ENCODE data around the gene ADK.
"Not testable (repeated sequence)": the region's sequence is repeated elsewhere in the genome, so short reads cannot be mapped to it uniquely, and the experiment has no call there.

ADK gene

DNA sequence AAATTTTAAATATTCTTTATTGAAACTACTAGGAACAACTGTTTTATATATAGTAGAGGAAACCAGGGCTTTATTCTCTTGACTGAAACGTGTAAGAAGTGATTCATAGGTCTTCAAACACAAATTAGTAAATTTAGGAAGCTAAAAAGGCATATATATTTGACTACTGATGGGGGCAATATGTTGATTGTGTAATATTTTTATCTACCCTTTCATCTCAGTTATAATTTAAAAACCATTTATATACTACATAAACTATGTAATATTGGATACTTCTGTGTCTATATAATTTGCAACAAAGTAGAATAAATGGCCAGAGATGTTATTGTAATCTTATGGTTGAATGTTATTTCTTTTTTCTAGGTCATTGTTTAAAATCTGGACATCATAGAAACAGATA is 406.1 kb downstream of the ADK start:
- in situ Hi-C loops (cut with MboI; ENCODE audit: low sequenced_read_pairs), result no loop called here
- Histone ChIP-seq H3K27me3 (ENCODE audit: low read depth) (no peaks in the 10 kb centered on the region), H3K4me1 (peaks cover 4% of the 10 kb centered on the region; the same call in 1 of the 2 replicates), H3K36me3 (replicated peaks) (no peaks in the 10 kb centered on the region), H3K9me3 (no peaks in the 10 kb centered on the region), H3K4me3 (no peak overlapping the region)
- no peak for DNase-seq (ENCODE audit: low spot score in 2 of 2)

DNA sequence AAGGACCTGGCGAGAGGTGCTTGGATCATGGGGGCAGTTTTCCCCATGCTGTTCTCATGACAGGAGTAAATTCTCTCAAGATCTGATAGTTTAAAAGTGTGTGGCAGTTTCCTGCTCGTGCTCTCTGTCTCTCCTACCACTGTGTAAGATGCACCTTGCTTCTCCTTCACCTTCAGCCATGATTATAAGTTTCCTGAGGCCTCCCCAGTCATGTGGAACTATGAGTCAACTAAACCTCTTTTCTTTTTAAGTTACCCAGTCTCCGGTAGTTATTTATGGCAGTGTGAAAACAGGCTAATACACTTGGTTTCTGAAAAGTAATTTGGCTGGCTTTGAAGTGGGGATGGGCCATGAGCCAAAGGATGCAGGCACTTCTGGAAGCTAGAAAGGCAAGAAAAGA is 407.4 kb downstream of the ADK start:
- Histone ChIP-seq H3K4me1 (peaks cover 4% of the 10 kb centered on the region; the same call in 1 of the 2 replicates), H3K4me3 (no peak overlapping the region), H3K9me3 (no peaks in the 10 kb centered on the region), H3K36me3 (replicated peaks) (no peaks in the 10 kb centered on the region), H3K27me3 (ENCODE audit: low read depth) (no peaks in the 10 kb centered on the region)
- no peak for DNase-seq (ENCODE audit: low spot score in 2 of 2)
- in situ Hi-C loops (cut with MboI; ENCODE audit: low sequenced_read_pairs), result no loop called here

DNA sequence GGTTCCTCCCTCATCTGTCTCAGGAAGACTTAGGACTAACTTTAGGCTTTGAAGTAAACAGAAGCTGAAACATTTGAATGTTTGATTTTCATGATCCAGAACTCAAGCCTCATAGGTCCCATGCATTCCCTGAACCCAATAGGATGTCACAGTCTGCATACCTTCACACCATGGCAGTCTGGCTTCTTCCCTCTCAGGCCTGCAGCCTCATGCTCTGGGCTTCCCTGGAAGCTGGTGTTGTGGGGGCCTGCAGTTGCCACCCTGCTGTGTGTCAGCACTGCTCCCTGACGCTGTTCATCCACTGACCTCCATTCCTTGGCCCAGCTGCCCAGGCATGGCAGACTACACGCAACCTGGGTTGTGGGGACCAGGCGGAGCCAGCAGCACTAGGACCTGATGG is 407.9 kb downstream of the ADK start:
- no peak for DNase-seq (ENCODE audit: low spot score in 2 of 2)
- Histone ChIP-seq H3K4me1 (peaks cover 4% of the 10 kb centered on the region; the same call in 1 of the 2 replicates), H3K27me3 (ENCODE audit: low read depth) (no peaks in the 10 kb centered on the region), H3K9me3 (no peaks in the 10 kb centered on the region), H3K4me3 (no peak overlapping the region), H3K36me3 (replicated peaks) (no peaks in the 10 kb centered on the region)
- in situ Hi-C loops (cut with MboI; ENCODE audit: low sequenced_read_pairs), result no loop called here

DNA sequence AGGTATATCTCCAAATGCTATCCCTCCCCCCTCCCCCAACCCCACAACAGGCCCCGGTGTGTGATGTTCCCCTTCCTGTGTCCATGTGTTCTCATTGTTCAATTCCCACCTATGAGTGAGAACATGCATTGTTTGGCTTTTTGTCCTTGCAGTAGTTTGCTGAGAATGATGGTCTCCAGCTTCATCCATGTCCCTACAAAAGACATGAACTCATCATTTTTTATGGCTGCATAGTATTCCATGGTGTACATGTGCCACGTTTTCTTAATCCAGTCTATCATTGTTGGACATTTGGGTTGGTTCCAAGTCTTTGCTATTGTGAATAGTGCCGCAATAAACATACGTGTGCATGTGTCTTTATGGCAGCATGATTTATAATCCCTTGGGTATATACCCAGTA is 417.9 kb downstream of the ADK start:
- H3K27me3 ChIP-seq (ENCODE audit: low read depth); H3K4me3 ChIP-seq; in situ Hi-C loops (cut with MboI; ENCODE audit: low sequenced_read_pairs); H3K4me1 ChIP-seq; H3K9me3 ChIP-seq; H3K36me3 ChIP-seq (replicated peaks); DNase-seq (ENCODE audit: low spot score in 2 of 2): not testable (repeated sequence)

DNA sequence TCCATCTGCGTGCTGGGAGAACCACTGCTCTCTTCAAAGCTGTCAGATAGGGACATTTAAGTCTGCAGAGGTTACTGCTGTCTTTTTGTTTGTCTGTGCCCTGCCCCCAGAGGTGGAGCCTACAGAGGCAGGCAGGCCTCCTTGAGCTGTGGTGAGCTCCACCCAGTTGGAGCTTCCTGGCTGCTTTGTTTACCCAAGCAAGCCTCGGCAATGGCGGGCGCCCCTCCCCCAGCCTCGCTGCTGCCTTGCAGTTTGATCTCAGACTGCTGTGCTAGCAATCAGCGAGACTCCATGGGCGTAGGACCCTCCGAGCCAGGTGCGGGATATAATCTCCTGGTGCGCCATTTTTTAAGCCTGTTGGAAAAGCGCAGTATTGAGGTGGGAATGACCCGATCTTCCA is 422.5 kb downstream of the ADK start:
- DNase-seq (ENCODE audit: low spot score in 2 of 2), result peak in 1 of 2 experiments; percentile 48
- in situ Hi-C loops (cut with MboI; ENCODE audit: low sequenced_read_pairs); H3K4me3 ChIP-seq; H3K36me3 ChIP-seq (replicated peaks); H3K27me3 ChIP-seq (ENCODE audit: low read depth); H3K9me3 ChIP-seq: not testable (repeated sequence)
- peaks cover 27% of the 10 kb centered on the region for H3K4me1 ChIP-seq

DNA sequence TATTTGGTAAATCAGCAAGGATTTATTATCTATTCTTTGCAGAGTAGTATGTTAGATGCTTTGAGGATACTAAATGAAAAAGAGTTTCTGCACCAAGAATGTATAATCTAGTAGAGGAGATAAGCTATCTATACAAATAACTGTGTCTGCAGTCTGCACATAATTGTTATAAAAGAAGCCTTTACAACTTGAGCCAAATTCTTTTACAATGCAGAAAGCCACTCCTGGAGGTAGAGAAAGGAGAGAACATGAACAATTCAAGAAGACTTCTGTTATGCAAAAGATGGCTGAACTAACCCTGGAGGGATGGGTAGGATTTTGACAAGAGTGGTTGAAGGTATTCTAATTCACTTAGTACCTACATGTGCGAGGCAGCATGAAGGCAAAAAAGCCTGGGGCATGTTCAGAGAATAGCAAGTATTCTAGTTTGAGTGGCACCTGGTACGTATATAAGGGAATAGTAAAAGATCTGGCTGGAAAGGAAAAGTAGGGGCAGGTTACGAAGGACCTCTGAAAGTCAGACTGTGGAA is 424.2 kb downstream of the ADK start:
- in situ Hi-C loops (cut with MboI; ENCODE audit: low sequenced_read_pairs), result no loop called here

DNA sequence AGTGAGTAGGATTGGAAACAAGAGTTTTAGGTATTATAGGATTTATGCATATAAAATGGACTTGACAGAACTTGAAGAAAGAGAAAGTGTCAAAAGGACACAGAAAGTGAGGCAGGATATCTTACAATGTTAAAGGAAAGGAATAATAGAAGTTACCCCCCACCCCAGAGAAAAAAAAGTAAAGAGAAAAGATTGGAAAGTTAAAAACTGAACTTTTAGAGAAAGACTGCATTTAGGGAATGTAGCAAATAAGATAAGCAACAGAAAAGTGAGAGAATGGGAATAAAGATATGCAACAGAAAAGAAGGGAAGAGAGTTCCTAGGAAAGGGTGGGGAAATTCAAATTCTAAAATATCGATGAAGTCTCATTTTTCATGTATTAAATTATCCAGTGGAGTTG is 424.9 kb downstream of the ADK start:
- Histone ChIP-seq H3K4me3 (no peak overlapping the region), H3K27me3 (ENCODE audit: low read depth) (no peaks in the 10 kb centered on the region), H3K4me1 (peaks cover 27% of the 10 kb centered on the region), H3K9me3 (no peaks in the 10 kb centered on the region), H3K36me3 (replicated peaks) (no peaks in the 10 kb centered on the region)
- in situ Hi-C loops (cut with MboI; ENCODE audit: low sequenced_read_pairs), result no loop called here
- no peak for DNase-seq (ENCODE audit: low spot score in 2 of 2)

More for the DNA sequence above, 424.2 kb downstream of the ADK start:
- no peaks in the 10 kb centered on the region for H3K27me3 ChIP-seq (ENCODE audit: low read depth)
- H3K9me3 ChIP-seq, result no peaks in the 10 kb centered on the region
- no peaks in the 10 kb centered on the region for H3K36me3 ChIP-seq (replicated peaks)
- DNase-seq (ENCODE audit: low spot score in 2 of 2), result peak; percentile 83 to 100
- H3K4me1 ChIP-seq, result peaks cover 27% of the 10 kb centered on the region
- no peak overlapping the region for H3K4me3 ChIP-seq

DNA sequence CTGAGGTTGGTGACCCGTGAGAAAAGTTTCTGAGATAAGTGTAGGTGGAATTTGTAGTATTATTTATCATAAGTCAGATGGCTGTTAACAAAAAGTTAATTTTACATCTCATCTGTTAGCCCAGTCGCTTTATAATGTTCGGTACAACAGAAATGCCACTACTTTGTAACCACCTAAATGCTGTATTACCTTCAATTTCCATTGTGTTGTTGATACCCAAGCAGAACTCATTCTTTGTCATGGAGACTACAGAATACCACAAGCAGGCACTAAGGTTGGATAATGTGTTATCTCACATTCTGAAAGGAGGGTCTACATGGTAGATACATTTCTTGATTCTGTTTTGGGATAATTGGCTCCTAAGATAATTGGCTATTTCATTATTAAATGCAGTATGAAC is 425.6 kb downstream of the ADK start:
- no peaks in the 10 kb centered on the region for H3K36me3 ChIP-seq (replicated peaks)
- no peaks in the 10 kb centered on the region for H3K27me3 ChIP-seq (ENCODE audit: low read depth)
- H3K9me3 ChIP-seq, result no peaks in the 10 kb centered on the region
- in situ Hi-C loops (cut with MboI; ENCODE audit: low sequenced_read_pairs), result no loop called here
- DNase-seq (ENCODE audit: low spot score in 2 of 2), result peak in 1 of 2 experiments; percentile 19
- H3K4me3 ChIP-seq, result no peak overlapping the region
- H3K4me1 ChIP-seq, result peaks cover 27% of the 10 kb centered on the region

DNA sequence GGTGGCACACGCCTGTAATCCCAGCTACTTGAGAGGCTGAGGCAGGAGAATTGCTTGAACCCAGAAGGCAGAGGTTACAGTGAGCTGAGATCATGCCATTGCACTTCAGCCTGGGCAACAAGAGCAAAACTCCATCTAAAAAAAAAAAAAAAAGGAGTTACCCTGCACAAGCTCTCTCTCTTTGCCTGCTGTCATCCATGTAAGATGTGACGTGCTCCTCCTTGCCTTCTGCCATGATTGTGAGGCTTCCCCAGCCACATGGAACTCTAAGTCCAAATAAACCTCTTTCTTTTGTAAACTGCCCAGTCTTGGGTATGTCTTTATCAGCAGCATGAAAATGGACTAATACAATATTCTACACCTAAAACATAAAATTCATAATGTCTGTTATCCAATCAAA is 429.4 kb downstream of the ADK start:
- H3K4me1 ChIP-seq, result peaks cover 32% of the 10 kb centered on the region
- not testable (repeated sequence) for H3K9me3 ChIP-seq

DNA sequence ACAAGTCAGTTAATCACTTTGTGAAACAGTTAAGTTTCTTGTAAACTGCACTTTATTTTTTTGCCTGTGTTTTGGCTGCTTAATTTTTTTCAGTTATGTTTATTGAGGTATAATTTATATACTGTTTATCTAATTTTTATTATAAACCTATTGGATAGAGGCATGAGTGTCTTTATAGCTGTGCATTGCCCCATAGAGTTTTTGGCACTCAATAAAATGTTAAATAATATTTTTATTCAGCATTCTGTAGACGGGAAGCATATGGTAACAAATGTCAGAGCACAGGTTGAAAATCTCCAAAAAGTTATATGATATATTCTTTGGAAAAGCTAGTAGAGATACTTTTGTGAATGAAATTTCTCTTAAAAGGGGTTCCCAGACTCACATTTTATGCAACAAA is 431.5 kb downstream of the ADK start:
- in situ Hi-C loops (cut with MboI; ENCODE audit: low sequenced_read_pairs), result no loop called here
- no peak overlapping the region for H3K4me3 ChIP-seq
- no peak for DNase-seq (ENCODE audit: low spot score in 2 of 2)
- H3K27me3 ChIP-seq (ENCODE audit: low read depth), result no peaks in the 10 kb centered on the region
- no peaks in the 10 kb centered on the region for H3K36me3 ChIP-seq (replicated peaks)
- H3K4me1 ChIP-seq, result peaks cover 21% of the 10 kb centered on the region
- H3K9me3 ChIP-seq, result no peaks in the 10 kb centered on the region

More for the DNA sequence above, 429.4 kb downstream of the ADK start:
- H3K4me3 ChIP-seq; H3K27me3 ChIP-seq (ENCODE audit: low read depth); DNase-seq (ENCODE audit: low spot score in 2 of 2); in situ Hi-C loops (cut with MboI; ENCODE audit: low sequenced_read_pairs); H3K36me3 ChIP-seq (replicated peaks): not testable (repeated sequence)

DNA sequence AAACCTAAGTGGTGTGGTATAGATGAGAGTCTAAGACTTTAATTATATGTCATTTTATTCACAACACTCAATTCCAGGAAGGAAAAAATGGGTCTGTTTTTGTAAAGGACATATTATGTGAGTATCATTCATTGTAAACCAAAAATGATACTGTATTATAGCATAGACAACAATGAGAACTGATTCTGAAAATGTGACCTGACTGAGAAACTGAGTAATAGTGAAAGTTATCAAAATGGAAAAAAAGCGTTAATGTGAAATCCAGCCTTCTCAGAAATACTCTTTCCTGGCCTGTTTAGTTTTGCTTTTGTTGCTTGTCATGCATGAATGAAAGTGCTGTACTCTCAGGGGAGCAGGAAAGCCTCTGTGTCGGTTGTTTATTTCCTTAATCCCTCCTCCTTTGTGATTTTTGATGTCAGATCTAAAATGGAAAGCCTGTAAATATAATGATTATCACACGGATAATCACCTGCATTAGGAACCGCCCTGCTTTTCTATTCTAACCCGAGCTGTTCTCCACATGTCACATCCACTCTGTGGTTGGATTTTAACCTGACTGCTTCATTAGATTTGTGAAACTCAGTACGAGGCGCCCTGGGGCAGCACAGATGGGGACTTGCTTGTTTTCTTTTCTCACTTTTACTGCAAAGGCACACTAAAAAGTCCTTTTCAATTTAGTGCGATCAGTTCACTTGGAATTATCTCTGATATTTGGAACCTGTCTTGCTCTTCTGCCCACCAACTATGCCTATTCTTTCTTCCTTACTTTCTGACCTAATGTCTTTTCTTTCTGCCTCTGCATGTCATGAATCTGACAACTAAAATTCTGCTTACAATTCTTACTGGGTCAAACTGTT is 434.4 kb downstream of the ADK start:
- Histone ChIP-seq H3K9me3 (no peaks in the 10 kb centered on the region), H3K4me3 (no peak overlapping the region), H3K4me1 (peaks cover 36% of the 10 kb centered on the region), H3K36me3 (replicated peaks) (no peaks in the 10 kb centered on the region), H3K27me3 (ENCODE audit: low read depth) (no peaks in the 10 kb centered on the region)
- in situ Hi-C loops (cut with MboI; ENCODE audit: low sequenced_read_pairs), result no loop called here
- DNase-seq (ENCODE audit: low spot score in 2 of 2), result peak; percentile 61 to 91

DNA sequence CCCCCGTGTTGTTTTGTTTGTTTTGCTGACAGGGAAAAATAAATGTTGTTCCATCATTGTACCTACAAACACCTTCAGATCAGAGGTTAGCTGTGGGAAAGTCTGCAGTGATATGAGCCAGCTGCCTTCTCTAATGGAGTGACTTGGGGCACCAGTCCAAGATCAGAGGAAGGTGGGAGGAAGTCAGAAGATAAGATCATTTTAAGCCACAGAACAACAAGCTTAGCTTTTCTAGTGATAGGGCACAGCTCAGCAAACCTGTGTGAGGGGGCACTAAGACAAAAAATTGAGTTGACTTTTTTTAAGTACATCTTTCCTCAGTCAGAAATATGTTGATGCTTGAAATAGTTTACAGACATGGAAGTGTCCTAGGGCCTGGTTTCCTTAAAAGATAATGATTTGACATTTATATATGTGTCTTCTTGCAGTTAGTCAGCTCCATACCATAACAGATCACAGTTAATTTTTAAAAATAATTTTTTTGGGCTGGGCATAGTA is 435.1 kb downstream of the ADK start:
- H3K36me3 ChIP-seq (replicated peaks), result no peaks in the 10 kb centered on the region
- no peak for DNase-seq (ENCODE audit: low spot score in 2 of 2)
- in situ Hi-C loops (cut with MboI; ENCODE audit: low sequenced_read_pairs), result no loop called here
- no peaks in the 10 kb centered on the region for H3K27me3 ChIP-seq (ENCODE audit: low read depth)
- no peak overlapping the region for H3K4me3 ChIP-seq
- H3K4me1 ChIP-seq, result peaks cover 36% of the 10 kb centered on the region
- H3K9me3 ChIP-seq, result no peaks in the 10 kb centered on the region

DNA sequence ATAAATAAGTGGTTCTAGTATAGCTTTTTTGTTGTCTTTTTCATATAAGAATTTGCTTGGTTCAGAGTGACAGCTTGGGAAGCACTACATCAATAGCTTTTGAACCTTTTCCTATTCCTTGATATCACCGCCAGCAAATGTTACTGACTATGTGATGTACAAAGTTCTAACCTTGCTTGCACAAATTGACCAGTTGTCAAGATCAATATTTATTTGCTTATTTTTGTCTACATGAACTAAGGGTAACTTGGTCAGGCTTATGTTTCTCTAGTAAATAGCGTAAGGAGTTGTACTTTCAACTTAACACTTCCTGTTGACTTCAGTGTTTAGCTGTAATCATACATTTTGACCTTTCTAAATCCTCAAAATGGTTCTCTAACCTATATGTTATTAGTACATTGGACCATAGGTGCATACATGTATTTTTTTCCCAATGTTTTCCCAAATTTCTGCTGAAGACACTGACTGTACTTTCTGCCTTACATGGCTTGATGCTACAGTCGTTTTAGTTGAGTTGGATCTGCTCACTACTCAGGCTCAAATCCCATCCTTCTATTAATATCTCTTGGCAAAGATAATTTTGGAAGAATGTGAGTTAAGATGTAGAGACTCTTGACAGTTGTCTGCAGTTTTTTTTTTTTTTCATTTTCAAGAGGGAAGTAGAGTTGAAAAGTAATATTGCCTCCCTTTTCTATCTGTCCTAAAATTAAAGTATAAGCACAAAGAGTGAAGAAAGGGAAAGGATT is 436.3 kb downstream of the ADK start:
- peaks cover 36% of the 10 kb centered on the region for H3K4me1 ChIP-seq
- in situ Hi-C loops (cut with MboI; ENCODE audit: low sequenced_read_pairs), result no loop called here

DNA sequence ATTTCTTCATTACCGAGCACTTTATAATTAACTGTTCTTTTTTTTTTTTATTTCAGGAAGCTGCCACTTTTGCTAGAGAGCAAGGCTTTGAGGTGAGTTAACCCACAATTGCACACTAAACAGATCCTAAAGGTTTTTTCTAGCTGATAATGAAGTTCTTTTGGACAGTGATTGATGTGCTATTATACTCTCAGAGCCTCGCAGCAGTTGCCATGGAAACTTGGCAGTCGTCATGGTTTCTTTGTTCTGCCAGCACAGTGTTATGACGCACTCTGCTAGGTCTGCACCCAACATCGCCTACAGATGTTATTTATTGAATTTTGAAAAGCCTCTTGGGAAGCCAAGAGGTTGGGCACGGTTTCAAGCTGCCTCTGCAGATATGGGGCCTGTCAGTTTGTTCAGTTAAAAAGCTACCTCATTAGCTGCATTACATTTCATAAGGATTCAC is 438.2 kb downstream of the ADK start:
- Histone ChIP-seq H3K4me3 (no peak overlapping the region), H3K4me1 (peaks cover 34% of the 10 kb centered on the region), H3K27me3 (ENCODE audit: low read depth) (no peaks in the 10 kb centered on the region), H3K9me3 (no peaks in the 10 kb centered on the region), H3K36me3 (replicated peaks) (no peaks in the 10 kb centered on the region)
- DNase-seq (ENCODE audit: low spot score in 2 of 2), result peak; percentile 92 to 96
- in situ Hi-C loops (cut with MboI; ENCODE audit: low sequenced_read_pairs), result no loop called here

More for the DNA sequence above, 436.3 kb downstream of the ADK start:
- no peak for DNase-seq (ENCODE audit: low spot score in 2 of 2)
- H3K9me3 ChIP-seq, result no peaks in the 10 kb centered on the region
- H3K4me3 ChIP-seq, result no peak overlapping the region
- no peaks in the 10 kb centered on the region for H3K27me3 ChIP-seq (ENCODE audit: low read depth)
- H3K36me3 ChIP-seq (replicated peaks), result no peaks in the 10 kb centered on the region

Measured in HAP-1 (cell line).